HG03378 (cell line): ENCODE measurements around the gene AMOTL2.

Experiments used
- ATAC-seq: cut with Tn5 transposase; IDR thresholded peaks from one replicate; pipeline ENCODE4 v1.9.1; 2021; ENCODE audit warnings: mild to moderate bottlenecking, moderate library complexity; ENCODE audit not compliant: unreplicated experiment

Gene AMOTL2

GRCh38 chr3:134380249-134380648 lies 6.0 kb upstream of the AMOTL2 start:
- no peak for ATAC-seq

- no peak for ATAC-seq
Measured at GRCh38 chr3:134378818-134379217, 4.6 kb upstream of the AMOTL2 start.

- ATAC-seq, result no peak
Measured at GRCh38 chr3:134378384-134378783, 4.1 kb upstream of the AMOTL2 start.

- ATAC-seq, result no peak
Measured at GRCh38 chr3:134377896-134378295, 3.6 kb upstream of the AMOTL2 start.

GRCh38 chr3:134376786-134377426 lies 2.7 kb upstream of the AMOTL2 start:
- ATAC-seq, result no peak

- no peak for ATAC-seq
Measured at GRCh38 chr3:134376385-134376765, 2.1 kb upstream of the AMOTL2 start.

GRCh38 chr3:134375582-134376384 lies 1.5 kb upstream of the AMOTL2 start:
- ATAC-seq, result no peak

GRCh38 chr3:134374791-134375581 lies 739 bp upstream of the AMOTL2 start:
- ATAC-seq, result no peak

GRCh38 chr3:134373271-134374104 lies 759 bp downstream of the AMOTL2 start:
- no peak for ATAC-seq

GRCh38 chr3:134372396-134373270 lies 1.6 kb downstream of the AMOTL2 start:
- ATAC-seq, result no peak

- no peak for ATAC-seq
Measured at GRCh38 chr3:134371542-134372324, 2.5 kb downstream of the AMOTL2 start.

GRCh38 chr3:134370611-134371531 lies 3.4 kb downstream of the AMOTL2 start:
- no peak for ATAC-seq

GRCh38 chr3:134369861-134370596 lies 4.2 kb downstream of the AMOTL2 start:
- ATAC-seq, result no peak

GRCh38 chr3:134369231-134369741 lies 5.0 kb downstream of the AMOTL2 start:
- no peak for ATAC-seq

- no peak for ATAC-seq
Measured at GRCh38 chr3:134368751-134369105, 5.5 kb downstream of the AMOTL2 start.

- no peak for ATAC-seq
Measured at GRCh38 chr3:134367869-134368750, 6.1 kb downstream of the AMOTL2 start.
